B cell (primary cell): ENCODE results near the gene ULK4. TPM values are rescaled to one million over a fixed set of nuclear protein-coding genes. Genes with fewer than 3 reads are reported as not detected.

Experiments
- ATAC-seq: fragments of 200-7000 bp; cut with Tn5 transposase; one replicate; pipeline ENCODE4 v1.10.0; 2021; ENCODE audit warnings: low read depth, mild to moderate bottlenecking, moderate number of reproducible peaks, moderate library complexity
- CTCF ChIA-PET: fragments of 350-600 bp; sonication (Branson Sonifier 250); formaldehyde crosslinking; loops from one replicate; lab custom pipeline; 2021; ENCODE audit warnings: antibody characterized with exemption, inconsistent platforms; lab: Charles Lee
- POLR2A ChIA-PET: fragments of 350-600 bp; sonication (Branson Sonifier 250); formaldehyde crosslinking; loops from one replicate; lab custom pipeline; 2021; ENCODE audit warnings: antibody characterized with exemption; lab: Charles Lee
- DNase-seq: peaks from one replicate; pipeline ENCODE4 v3.0.0; 2013
- H2AFZ ChIP-seq: 2 replicates; pipeline ENCODE4 v1.6.1; 2012; ENCODE audit warnings: mild to moderate bottlenecking, low read depth, low read length; ENCODE audit not compliant: insufficient read depth, poor library complexity, severe bottlenecking
- H3K27ac ChIP-seq, 2 donors: 1 replicate in 1 of 2; 2 replicates in 1 of 2; pipeline ENCODE4 v1.5.1; 2012 to 2013; ENCODE audit warnings: low read length in 2 of 2, mild to moderate bottlenecking in 2 of 2, moderate library complexity in 1 of 2
- H3K27me3 ChIP-seq, 4 experiments: fragments of 200-600 bp in 1 of 4; sonication (generic) in 1 of 4; replicated peaks in 1 of 4; 1 replicate in 2 of 4; 2 replicates in 2 of 4; pipeline versions ENCODE4 v1.6.1 to v1.7.0; 2013 to 2016; ENCODE audit warnings: low read length in 3 of 4, mild to moderate bottlenecking in 2 of 4, mixed read lengths in 1 of 4, moderate library complexity in 1 of 4; ENCODE audit not compliant: insufficient read depth in 4 of 4, control insufficient read depth in 3 of 4; ENCODE audit errors: control extremely low read depth in 1 of 4
- H3K36me3 ChIP-seq, 2 experiments: replicated peaks in 1 of 2; 1 replicate in 1 of 2; 2 replicates in 1 of 2; pipeline versions ENCODE4 v1.6.1 to v1.7.1; 2013; ENCODE audit warnings: low read length in 1 of 2; ENCODE audit not compliant: insufficient read depth in 2 of 2, control insufficient read depth in 1 of 2; ENCODE audit errors: control extremely low read depth in 1 of 2, extremely low read depth in 1 of 2
- H3K4me1 ChIP-seq, 2 donors: fragments of 200-600 bp in 1 of 2; sonication (generic) in 1 of 2; 1 replicate in 1 of 2; 2 replicates in 1 of 2; pipeline versions ENCODE4 v1.5.1 to v1.6.1; 2013 to 2017; ENCODE audit warnings: low read length in 2 of 2; ENCODE audit not compliant: control insufficient read depth in 2 of 2, insufficient read depth in 2 of 2
- H3K4me2 ChIP-seq: replicated peaks from 2 replicates; pipeline ENCODE3; 2012; ENCODE audit warnings: mild to moderate bottlenecking, low read depth, low read length; ENCODE audit not compliant: poor library complexity, severe bottlenecking
- H3K4me3 ChIP-seq, 5 experiments: fragments of 200-600 bp in 1 of 5; sonication (generic) in 1 of 5; 1 replicate in 3 of 5; 2 replicates in 2 of 5; pipeline versions ENCODE4 v1.5.1 to v1.7.0; 2011 to 2016; ENCODE audit warnings: low read length in 4 of 5, mild to moderate bottlenecking in 4 of 5, low read depth in 2 of 5, control low read depth in 1 of 5, moderate library complexity in 1 of 5; ENCODE audit not compliant: insufficient read depth in 1 of 5; ENCODE audit errors: control extremely low read depth in 1 of 5, extremely low read depth in 1 of 5
- H3K79me2 ChIP-seq: fragments of 200-600 bp; sonication (generic); one replicate; pipeline ENCODE4 v1.6.0; 2016; ENCODE audit warnings: low read length; ENCODE audit not compliant: control insufficient read depth, insufficient read depth
- H3K9ac ChIP-seq: fragments of 200-600 bp; sonication (generic); 2 replicates; pipeline ENCODE4 v1.6.1; 2017; ENCODE audit warnings: mild to moderate bottlenecking, low read length, moderate library complexity
- H3K9me3 ChIP-seq, 3 donors: one replicate each; pipeline versions ENCODE4 v1.6.1 to v1.7.1; 2013; ENCODE audit warnings: low read length in 2 of 3; ENCODE audit not compliant: control insufficient read depth in 2 of 3, insufficient read depth in 1 of 3; ENCODE audit errors: control extremely low read depth in 1 of 3
- H4K20me1 ChIP-seq: 2 replicates; pipeline ENCODE4 v1.6.0; 2012; ENCODE audit warnings: mild to moderate bottlenecking, low read length; ENCODE audit not compliant: insufficient read depth, control insufficient read depth, poor library complexity, severe bottlenecking
- H3K27ac Mint-ChIP-seq: one replicate; pipeline ENCODE4 v1.8.0; 2021; ENCODE audit warnings: mixed read lengths
- H3K27me3 Mint-ChIP-seq: one replicate; pipeline ENCODE4 v1.8.0; 2021; ENCODE audit warnings: mixed read lengths
- H3K4me1 Mint-ChIP-seq: one replicate; pipeline ENCODE4 v1.8.0; 2021; ENCODE audit warnings: mixed read lengths
- H3K4me3 Mint-ChIP-seq: one replicate; pipeline ENCODE4 v1.8.0; 2021; ENCODE audit warnings: mixed read lengths
- H3K9me3 Mint-ChIP-seq: one replicate; pipeline ENCODE4 v1.8.0; 2022; ENCODE audit warnings: mixed read lengths; ENCODE audit not compliant: insufficient read depth
- EZH2 ChIP-seq: IDR thresholded peaks from 2 replicates; pipeline ENCODE4 v1.6.1; 2012; ENCODE audit warnings: borderline replicate concordance, low read depth, mild to moderate bottlenecking, moderate library complexity, low read length; ENCODE audit not compliant: insufficient read depth, poor library complexity, severe bottlenecking
- WGBS: methylation state at CpG from one replicate; pipeline ENCODE4 v1.1.5; 2013; ENCODE audit warnings: missing lambda C conversion rate; ENCODE audit not compliant: insufficient coverage; 5-methylcytosine and 5-hydroxymethylcytosine counted together
- intact Hi-C: fragments of 100-400 bp; cut with micrococcal nuclease; formaldehyde crosslinking; loops from one replicate; pipeline ENCODE4 v1.10.0; 2022
- polyA plus RNA-seq: library from polyadenylated mRNA; depleted of rRNA; stranded (reverse); fragments of >200 nt; gene quantifications from 2 replicates; pipeline ENCODE4 v1.2.3, GENCODE V29; 2012
- total RNA-seq, 2 donors: library from RNA; stranded (reverse); fragments of 120-200 nt in 1 of 2; gene quantifications; 1 replicate in 1 of 2; 2 replicates in 1 of 2; pipeline versions ENCODE4 v1.2.3 to v1.2.4, GENCODE V29; 2013 to 2022
- TF ChIP-seq, protein P1 (sequence below): fragments of 200-600 bp; IDR thresholded peaks from one replicate; pipeline ENCODE4 v1.8.0; 2022; ENCODE audit warnings: antibody characterized with exemption, mild to moderate bottlenecking

Gene ULK4
- total and polyA plus RNA-seq, 2 donors (not counting 1 experiment from before 2014, with no cell fraction given): 5.2 to 33.7 TPM

DNA sequence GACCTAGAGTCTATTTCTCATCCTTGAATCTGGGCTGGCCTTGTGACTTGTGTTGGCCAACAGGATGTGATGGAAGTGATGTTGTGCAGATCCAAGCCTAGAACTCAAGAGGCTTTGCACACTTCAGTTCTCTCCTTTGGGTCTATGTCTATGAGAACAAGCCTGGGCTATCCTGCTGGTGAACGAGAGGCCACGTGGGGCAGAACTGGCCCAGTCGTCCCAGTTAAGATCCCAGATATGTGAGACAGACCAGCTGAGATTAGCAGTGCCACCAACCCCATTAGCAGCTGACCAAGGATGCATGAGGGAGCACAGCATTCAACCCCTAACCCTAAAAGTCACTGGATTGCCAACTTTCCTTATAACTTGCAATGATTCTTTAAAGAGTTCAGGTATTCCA lies 662.9 kb downstream of the ULK4 start:
- H3K27me3 ChIP-seq: no peaks in the 10 kb centered on the region

DNA sequence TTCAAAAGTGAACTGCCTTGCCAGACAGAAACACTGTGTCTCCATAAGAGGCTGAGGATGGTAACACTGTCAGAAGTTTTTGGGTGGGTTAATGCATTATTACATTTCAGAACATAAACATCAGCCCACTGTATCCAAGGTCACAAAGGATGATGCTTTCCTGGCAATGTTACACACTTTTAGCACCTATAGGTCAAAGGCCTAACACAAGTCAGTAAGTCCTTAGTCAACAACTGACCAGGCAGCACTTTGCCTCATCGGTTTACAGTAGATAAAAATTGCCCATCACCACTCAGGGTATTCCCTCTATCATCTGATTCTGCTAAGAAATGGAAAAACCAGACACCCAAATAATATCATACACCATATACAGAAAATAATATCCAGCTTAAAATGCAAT lies 664.2 kb downstream of the ULK4 start:
- H2AFZ ChIP-seq: no peak overlapping the region
- no peak for DNase-seq
- intact Hi-C loops: no loop called here
- H3K4me1 Mint-ChIP-seq: no peaks in the 10 kb centered on the region
- no peak for ATAC-seq
- CTCF ChIA-PET: interaction anchor here (0.5 kb wide), 1 partner anchor 480 kb away, joined by 3 read pairs; no protein-coding TSS in a partner anchor
- no peaks in the 10 kb centered on the region for H3K79me2 ChIP-seq
- no peak overlapping the region for H3K4me3 Mint-ChIP-seq
- H3K4me2 ChIP-seq: no peak overlapping the region
- H3K27me3 ChIP-seq: no peaks in the 10 kb centered on the region
- H3K27ac Mint-ChIP-seq: no peak overlapping the region
- no peak overlapping the region for H3K27ac ChIP-seq
- no peak for TF ChIP-seq EZH2
- TF ChIP-seq, protein P1, sequence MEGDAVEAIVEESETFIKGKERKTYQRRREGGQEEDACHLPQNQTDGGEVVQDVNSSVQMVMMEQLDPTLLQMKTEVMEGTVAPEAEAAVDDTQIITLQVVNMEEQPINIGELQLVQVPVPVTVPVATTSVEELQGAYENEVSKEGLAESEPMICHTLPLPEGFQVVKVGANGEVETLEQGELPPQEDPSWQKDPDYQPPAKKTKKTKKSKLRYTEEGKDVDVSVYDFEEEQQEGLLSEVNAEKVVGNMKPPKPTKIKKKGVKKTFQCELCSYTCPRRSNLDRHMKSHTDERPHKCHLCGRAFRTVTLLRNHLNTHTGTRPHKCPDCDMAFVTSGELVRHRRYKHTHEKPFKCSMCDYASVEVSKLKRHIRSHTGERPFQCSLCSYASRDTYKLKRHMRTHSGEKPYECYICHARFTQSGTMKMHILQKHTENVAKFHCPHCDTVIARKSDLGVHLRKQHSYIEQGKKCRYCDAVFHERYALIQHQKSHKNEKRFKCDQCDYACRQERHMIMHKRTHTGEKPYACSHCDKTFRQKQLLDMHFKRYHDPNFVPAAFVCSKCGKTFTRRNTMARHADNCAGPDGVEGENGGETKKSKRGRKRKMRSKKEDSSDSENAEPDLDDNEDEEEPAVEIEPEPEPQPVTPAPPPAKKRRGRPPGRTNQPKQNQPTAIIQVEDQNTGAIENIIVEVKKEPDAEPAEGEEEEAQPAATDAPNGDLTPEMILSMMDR: no peak
- no peaks in the 10 kb centered on the region for H3K36me3 ChIP-seq
- no peaks in the 10 kb centered on the region for H3K27me3 Mint-ChIP-seq
- H3K9me3 Mint-ChIP-seq: no peaks in the 10 kb centered on the region
- WGBS: 70% methylated on average over 1 of the region's 1 CpG
- no peak overlapping the region for H3K4me3 ChIP-seq
- POLR2A ChIA-PET: no interaction called here
- H3K9ac ChIP-seq: no peak overlapping the region
- H4K20me1 ChIP-seq: no peaks in the 10 kb centered on the region
- no peaks in the 10 kb centered on the region for H3K4me1 ChIP-seq
- no peaks in the 10 kb centered on the region for H3K9me3 ChIP-seq

More for the DNA sequence above, 662.9 kb downstream of the ULK4 start:
- Histone ChIP-seq H3K9ac (no peak overlapping the region), H3K9me3 (no peaks in the 10 kb centered on the region), H3K79me2 (no peaks in the 10 kb centered on the region), H2AFZ (no peak overlapping the region), H4K20me1 (no peaks in the 10 kb centered on the region), H3K4me1 (no peaks in the 10 kb centered on the region), H3K27ac (no peak overlapping the region), H3K4me3 (no peak overlapping the region), H3K4me2 (no peak overlapping the region), H3K36me3 (no peaks in the 10 kb centered on the region)
- DNase-seq: no peak
- H3K9me3 Mint-ChIP-seq: no peaks in the 10 kb centered on the region
- intact Hi-C loops: no loop called here
- no peak overlapping the region for H3K27ac Mint-ChIP-seq
- ChIA-PET POLR2A (no interaction called here), CTCF (no interaction called here)
- no peaks in the 10 kb centered on the region for H3K27me3 Mint-ChIP-seq
- ATAC-seq: no peak
- TF ChIP-seq, protein P1: no peak
- no peak for TF ChIP-seq EZH2
- H3K4me1 Mint-ChIP-seq: no peaks in the 10 kb centered on the region
- H3K4me3 Mint-ChIP-seq: no peak overlapping the region
- 90% methylated on average over 3 of the region's 3 CpGs for WGBS
